ENCODE measurements around the gene TRIB2.

Gene TRIB2

DNA sequence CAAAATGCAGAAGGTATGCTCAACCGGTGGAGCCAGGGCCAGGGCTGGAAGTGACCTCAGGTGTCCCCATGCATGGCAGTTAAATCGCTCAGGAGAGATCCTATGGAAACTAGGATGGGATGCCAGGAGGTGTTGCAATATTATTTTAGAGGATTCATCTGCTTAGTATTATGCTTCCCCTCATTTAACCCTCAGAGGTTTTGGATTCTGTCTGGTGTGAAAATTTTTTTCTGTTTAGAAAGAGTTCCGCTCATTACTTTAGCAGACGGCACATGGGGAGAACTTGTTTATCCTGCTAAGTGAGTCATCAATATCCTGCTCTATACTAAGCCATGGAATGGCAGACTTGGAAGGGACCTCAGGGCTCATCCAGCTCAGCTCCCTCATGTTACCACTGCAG, 42.5 kb downstream of the TRIB2 start:
- no peak overlapping the region for H3K27ac ChIP-seq (ENCODE audit: low read depth, low read length)
- H3K9me3 ChIP-seq (ENCODE audit: control insufficient read depth in 5 of 5, low read length in 5 of 5) = peaks cover 0 to 3% (median 1%) of the 10 kb centered on the region in 5 donors
- no peaks in the 10 kb centered on the region for H3K36me3 ChIP-seq (ENCODE audit: control insufficient read depth in 5 of 5, insufficient read depth in 5 of 5, low read length in 5 of 5)

GRCh38 chr2:12761104-12761503, 44.4 kb downstream of the TRIB2 start:
- Histone ChIP-seq H3K4me3 (ENCODE audit: low read depth in 1 of 5, low read length in 5 of 5) (no peak overlapping the region), H3K36me3 (ENCODE audit: control insufficient read depth in 5 of 5, insufficient read depth in 5 of 5, low read length in 5 of 5) (no peaks in the 10 kb centered on the region), H3K27ac (ENCODE audit: low read depth, low read length) (no peak overlapping the region), H3K9ac (ENCODE audit: low read length in 5 of 5) (no peak overlapping the region), H3K4me1 (ENCODE audit: control insufficient read depth in 5 of 5, insufficient read depth in 5 of 5, low read length in 5 of 5) (peaks cover 0 to 13% (median 5%) of the 10 kb centered on the region in 5 donors), H3K9me3 (ENCODE audit: control insufficient read depth in 5 of 5, low read length in 5 of 5) (peaks cover 0 to 10% (median 5%) of the 10 kb centered on the region in 5 donors), H3K27me3 (ENCODE audit: control insufficient read depth in 5 of 5, insufficient read depth in 4 of 5, low read length in 5 of 5) (peaks cover 0 to under 1% (median 0%) of the 10 kb centered on the region in 5 donors)

More for the DNA sequence above, 42.5 kb downstream of the TRIB2 start:
- no peak overlapping the region for H3K4me3 ChIP-seq (ENCODE audit: low read depth in 1 of 5, low read length in 5 of 5)
- peaks cover 0 to 26% (median 6%) of the 10 kb centered on the region in 5 donors for H3K4me1 ChIP-seq (ENCODE audit: control insufficient read depth in 5 of 5, insufficient read depth in 5 of 5, low read length in 5 of 5)
- H3K9ac ChIP-seq (ENCODE audit: low read length in 5 of 5) = no peak overlapping the region
- H3K27me3 ChIP-seq (ENCODE audit: control insufficient read depth in 5 of 5, insufficient read depth in 4 of 5, low read length in 5 of 5) = no peaks in the 10 kb centered on the region

DNA sequence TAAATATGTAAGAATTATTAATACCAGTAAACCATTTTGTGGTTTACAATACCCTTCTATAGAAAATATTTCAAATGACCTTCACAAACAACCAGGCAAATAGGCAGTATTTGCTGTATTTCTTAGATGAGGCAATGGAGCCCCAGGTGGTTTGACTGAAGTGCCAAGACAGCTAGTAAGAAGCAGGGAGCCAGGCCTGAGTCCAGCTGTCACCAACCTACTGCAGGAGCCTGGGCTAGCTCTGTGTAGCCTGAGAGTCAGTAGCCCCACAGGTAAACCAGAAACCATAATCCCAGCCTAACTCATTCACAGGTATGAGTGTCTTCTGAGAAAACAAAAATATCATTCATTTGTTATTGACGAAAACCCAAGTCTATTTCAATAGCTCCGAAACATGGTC, 45.6 kb downstream of the TRIB2 start:
- H3K27ac ChIP-seq (ENCODE audit: low read depth, low read length) = no peak overlapping the region

GRCh38 chr2:12762976-12763375, 46.2 kb downstream of the TRIB2 start:
- H3K36me3 ChIP-seq (ENCODE audit: control insufficient read depth in 5 of 5, insufficient read depth in 5 of 5, low read length in 5 of 5) = no peaks in the 10 kb centered on the region
- no peak overlapping the region for H3K27ac ChIP-seq (ENCODE audit: low read depth, low read length)
- peaks cover 0 to 10% (median 5%) of the 10 kb centered on the region in 5 donors for H3K9me3 ChIP-seq (ENCODE audit: control insufficient read depth in 5 of 5, low read length in 5 of 5)
- no peak overlapping the region for H3K9ac ChIP-seq (ENCODE audit: low read length in 5 of 5)
- no peak overlapping the region for H3K4me3 ChIP-seq (ENCODE audit: low read depth in 1 of 5, low read length in 5 of 5)
- H3K27me3 ChIP-seq (ENCODE audit: control insufficient read depth in 5 of 5, insufficient read depth in 4 of 5, low read length in 5 of 5) = peaks cover 0 to 3% (median 0%) of the 10 kb centered on the region in 5 donors
- peaks cover 0 to 13% (median 5%) of the 10 kb centered on the region in 5 donors for H3K4me1 ChIP-seq (ENCODE audit: control insufficient read depth in 5 of 5, insufficient read depth in 5 of 5, low read length in 5 of 5)

More for the DNA sequence above, 45.6 kb downstream of the TRIB2 start:
- Histone ChIP-seq H3K9ac (ENCODE audit: low read length in 5 of 5) (no peak overlapping the region), H3K9me3 (ENCODE audit: control insufficient read depth in 5 of 5, low read length in 5 of 5) (peaks cover 0 to 10% (median 5%) of the 10 kb centered on the region in 5 donors), H3K4me1 (ENCODE audit: control insufficient read depth in 5 of 5, insufficient read depth in 5 of 5, low read length in 5 of 5) (peaks cover 0 to 13% (median 5%) of the 10 kb centered on the region in 5 donors), H3K4me3 (ENCODE audit: low read depth in 1 of 5, low read length in 5 of 5) (no peak overlapping the region), H3K27me3 (ENCODE audit: control insufficient read depth in 5 of 5, insufficient read depth in 4 of 5, low read length in 5 of 5) (peaks cover 0 to 3% (median 0%) of the 10 kb centered on the region in 5 donors), H3K36me3 (ENCODE audit: control insufficient read depth in 5 of 5, insufficient read depth in 5 of 5, low read length in 5 of 5) (no peaks in the 10 kb centered on the region)

DNA sequence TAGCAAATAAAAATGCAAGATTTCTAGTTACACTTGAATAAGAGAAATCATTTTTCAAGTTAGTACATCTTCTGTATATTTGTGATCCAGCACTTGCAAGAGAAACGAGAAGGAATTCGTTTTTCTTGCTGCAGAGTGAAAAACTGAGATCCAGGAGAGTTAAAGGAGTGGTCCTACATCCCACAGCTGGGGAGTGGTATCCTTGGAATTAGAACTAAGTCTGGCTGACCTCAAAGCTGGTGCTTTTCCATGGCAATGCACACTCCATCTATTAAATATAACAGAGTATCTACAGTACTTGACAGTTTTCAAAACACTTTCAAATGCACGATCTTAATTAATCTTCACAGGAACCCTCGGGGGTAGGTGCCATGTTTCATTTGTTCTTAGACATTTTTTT, 46.8 kb downstream of the TRIB2 start:
- Histone ChIP-seq H3K4me1 (ENCODE audit: control insufficient read depth in 5 of 5, insufficient read depth in 5 of 5, low read length in 5 of 5) (peaks cover 0 to 13% (median 5%) of the 10 kb centered on the region in 5 donors), H3K9ac (ENCODE audit: low read length in 5 of 5) (no peak overlapping the region), H3K27ac (ENCODE audit: low read depth, low read length) (no peak overlapping the region), H3K36me3 (ENCODE audit: control insufficient read depth in 5 of 5, insufficient read depth in 5 of 5, low read length in 5 of 5) (no peaks in the 10 kb centered on the region), H3K27me3 (ENCODE audit: control insufficient read depth in 5 of 5, insufficient read depth in 4 of 5, low read length in 5 of 5) (peaks cover 0 to 3% (median 0%) of the 10 kb centered on the region in 5 donors), H3K4me3 (ENCODE audit: low read depth in 1 of 5, low read length in 5 of 5) (no peak overlapping the region), H3K9me3 (ENCODE audit: control insufficient read depth in 5 of 5, low read length in 5 of 5) (peaks cover 0 to 10% (median 5%) of the 10 kb centered on the region in 5 donors)

- no peak overlapping the region for H3K27ac ChIP-seq (ENCODE audit: low read depth, low read length)
- H3K36me3 ChIP-seq (ENCODE audit: control insufficient read depth in 5 of 5, insufficient read depth in 5 of 5, low read length in 5 of 5) = no peaks in the 10 kb centered on the region
- H3K4me1 ChIP-seq (ENCODE audit: control insufficient read depth in 5 of 5, insufficient read depth in 5 of 5, low read length in 5 of 5) = peaks cover 0 to 7% (median 4%) of the 10 kb centered on the region in 5 donors
- peaks cover 0 to 10% (median 5%) of the 10 kb centered on the region in 5 donors for H3K9me3 ChIP-seq (ENCODE audit: control insufficient read depth in 5 of 5, low read length in 5 of 5)
- H3K9ac ChIP-seq (ENCODE audit: low read length in 5 of 5) = no peak overlapping the region
- no peak overlapping the region for H3K4me3 ChIP-seq (ENCODE audit: low read depth in 1 of 5, low read length in 5 of 5)
- peaks cover 0 to 3% (median 0%) of the 10 kb centered on the region in 5 donors for H3K27me3 ChIP-seq (ENCODE audit: control insufficient read depth in 5 of 5, insufficient read depth in 4 of 5, low read length in 5 of 5)
Observed at GRCh38 chr2:12764075-12764730, 47.5 kb downstream of the TRIB2 start.

DNA sequence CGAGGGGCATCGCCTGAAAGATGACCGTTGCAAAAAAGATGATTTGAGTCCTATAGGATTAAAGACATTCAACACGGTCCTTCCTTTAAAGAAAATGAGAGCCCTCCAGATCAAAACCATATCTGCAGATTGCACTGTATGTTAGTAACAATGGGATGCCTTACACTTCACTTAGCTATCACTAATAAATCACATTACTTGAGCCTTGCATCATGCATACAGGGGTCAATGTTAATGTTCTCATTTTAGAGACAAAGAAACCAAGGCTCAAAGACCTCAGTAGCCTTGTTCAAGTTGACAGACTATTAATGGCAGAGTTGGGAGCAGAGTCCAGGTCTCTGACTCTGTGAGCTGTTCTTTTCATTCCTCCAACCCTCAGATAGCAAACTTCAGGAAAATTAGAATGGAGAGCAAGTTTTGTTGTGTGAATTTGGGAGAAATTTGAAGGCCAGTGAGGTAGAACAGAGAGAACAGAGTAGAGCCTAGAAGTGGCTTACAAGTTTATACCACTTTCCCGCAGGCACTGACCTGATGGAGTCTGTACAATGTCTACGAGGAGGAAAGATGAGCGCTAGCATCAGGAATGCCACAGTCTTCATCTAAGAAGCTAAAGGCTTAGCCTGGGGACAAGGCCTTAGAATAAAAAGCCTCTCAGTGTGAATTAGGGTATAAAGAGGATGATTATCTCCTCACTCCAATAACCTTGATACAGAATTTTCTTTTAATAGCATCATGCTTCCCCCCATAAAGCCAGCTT, 48.3 kb downstream of the TRIB2 start:
- no peak overlapping the region for H3K9ac ChIP-seq (ENCODE audit: low read length in 5 of 5)
- no peaks in the 10 kb centered on the region for H3K36me3 ChIP-seq (ENCODE audit: control insufficient read depth in 5 of 5, insufficient read depth in 5 of 5, low read length in 5 of 5)
- peaks cover 0 to 3% (median 0%) of the 10 kb centered on the region in 5 donors for H3K27me3 ChIP-seq (ENCODE audit: control insufficient read depth in 5 of 5, insufficient read depth in 4 of 5, low read length in 5 of 5)
- peaks cover 0 to 2% (median 0%) of the 10 kb centered on the region in 5 donors for H3K4me1 ChIP-seq (ENCODE audit: control insufficient read depth in 5 of 5, insufficient read depth in 5 of 5, low read length in 5 of 5)
- H3K27ac ChIP-seq (ENCODE audit: low read depth, low read length) = no peak overlapping the region
- peaks cover 0 to 10% (median 5%) of the 10 kb centered on the region in 5 donors for H3K9me3 ChIP-seq (ENCODE audit: control insufficient read depth in 5 of 5, low read length in 5 of 5)
- H3K4me3 ChIP-seq (ENCODE audit: low read depth in 1 of 5, low read length in 5 of 5) = no peak overlapping the region

GRCh38 chr2:12766421-12766879, 49.7 kb downstream of the TRIB2 start:
- Histone ChIP-seq H3K4me3 (ENCODE audit: low read depth in 1 of 5, low read length in 5 of 5) (no peak overlapping the region), H3K36me3 (ENCODE audit: control insufficient read depth in 5 of 5, insufficient read depth in 5 of 5, low read length in 5 of 5) (no peaks in the 10 kb centered on the region), H3K4me1 (ENCODE audit: control insufficient read depth in 5 of 5, insufficient read depth in 5 of 5, low read length in 5 of 5) (peaks cover 0 to 2% (median 0%) of the 10 kb centered on the region in 5 donors), H3K27me3 (ENCODE audit: control insufficient read depth in 5 of 5, insufficient read depth in 4 of 5, low read length in 5 of 5) (peaks cover 0 to 3% (median 0%) of the 10 kb centered on the region in 5 donors), H3K9me3 (ENCODE audit: control insufficient read depth in 5 of 5, low read length in 5 of 5) (peaks cover 0 to 10% (median 5%) of the 10 kb centered on the region in 5 donors), H3K9ac (ENCODE audit: low read length in 5 of 5) (no peak overlapping the region), H3K27ac (ENCODE audit: low read depth, low read length) (no peak overlapping the region)

DNA sequence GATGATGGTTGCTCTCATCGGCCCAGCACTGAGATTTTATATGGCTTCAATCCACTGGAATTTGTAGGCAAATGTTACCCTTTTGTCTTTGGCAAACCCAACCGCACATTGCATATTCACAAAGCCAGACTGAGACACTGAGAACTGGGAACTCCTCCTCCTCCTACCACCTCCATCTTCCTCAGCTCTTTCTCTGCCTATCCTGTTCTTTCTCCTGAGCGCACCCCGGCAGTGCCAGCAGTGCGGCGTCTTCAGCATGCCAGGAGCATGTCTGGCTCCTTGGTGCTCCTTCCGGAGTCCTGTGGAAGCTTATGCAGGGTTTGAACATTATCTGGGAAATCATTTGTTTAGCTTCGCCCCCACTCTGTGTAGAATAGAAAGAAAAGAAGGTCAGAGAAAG, 50.8 kb downstream of the TRIB2 start:
- H3K27ac ChIP-seq (ENCODE audit: low read depth, low read length) = no peak overlapping the region

More for the DNA sequence above, 50.8 kb downstream of the TRIB2 start:
- H3K9me3 ChIP-seq (ENCODE audit: control insufficient read depth in 5 of 5, low read length in 5 of 5) = peaks cover 0 to 10% (median 5%) of the 10 kb centered on the region in 5 donors
- H3K4me1 ChIP-seq (ENCODE audit: control insufficient read depth in 5 of 5, insufficient read depth in 5 of 5, low read length in 5 of 5) = peaks cover 0 to 2% (median 0%) of the 10 kb centered on the region in 5 donors
- no peak overlapping the region for H3K9ac ChIP-seq (ENCODE audit: low read length in 5 of 5)
- H3K36me3 ChIP-seq (ENCODE audit: control insufficient read depth in 5 of 5, insufficient read depth in 5 of 5, low read length in 5 of 5) = no peaks in the 10 kb centered on the region
- peaks cover 0 to 3% (median 0%) of the 10 kb centered on the region in 5 donors for H3K27me3 ChIP-seq (ENCODE audit: control insufficient read depth in 5 of 5, insufficient read depth in 4 of 5, low read length in 5 of 5)
- no peak overlapping the region for H3K4me3 ChIP-seq (ENCODE audit: low read depth in 1 of 5, low read length in 5 of 5)
